Measurements from ENCODE around the gene SYNJ1.
"Not testable (repeated sequence)": the region's sequence is repeated elsewhere in the genome, so short reads cannot be mapped to it uniquely, and the experiment has no call there.

The SYNJ1 gene, protein sequence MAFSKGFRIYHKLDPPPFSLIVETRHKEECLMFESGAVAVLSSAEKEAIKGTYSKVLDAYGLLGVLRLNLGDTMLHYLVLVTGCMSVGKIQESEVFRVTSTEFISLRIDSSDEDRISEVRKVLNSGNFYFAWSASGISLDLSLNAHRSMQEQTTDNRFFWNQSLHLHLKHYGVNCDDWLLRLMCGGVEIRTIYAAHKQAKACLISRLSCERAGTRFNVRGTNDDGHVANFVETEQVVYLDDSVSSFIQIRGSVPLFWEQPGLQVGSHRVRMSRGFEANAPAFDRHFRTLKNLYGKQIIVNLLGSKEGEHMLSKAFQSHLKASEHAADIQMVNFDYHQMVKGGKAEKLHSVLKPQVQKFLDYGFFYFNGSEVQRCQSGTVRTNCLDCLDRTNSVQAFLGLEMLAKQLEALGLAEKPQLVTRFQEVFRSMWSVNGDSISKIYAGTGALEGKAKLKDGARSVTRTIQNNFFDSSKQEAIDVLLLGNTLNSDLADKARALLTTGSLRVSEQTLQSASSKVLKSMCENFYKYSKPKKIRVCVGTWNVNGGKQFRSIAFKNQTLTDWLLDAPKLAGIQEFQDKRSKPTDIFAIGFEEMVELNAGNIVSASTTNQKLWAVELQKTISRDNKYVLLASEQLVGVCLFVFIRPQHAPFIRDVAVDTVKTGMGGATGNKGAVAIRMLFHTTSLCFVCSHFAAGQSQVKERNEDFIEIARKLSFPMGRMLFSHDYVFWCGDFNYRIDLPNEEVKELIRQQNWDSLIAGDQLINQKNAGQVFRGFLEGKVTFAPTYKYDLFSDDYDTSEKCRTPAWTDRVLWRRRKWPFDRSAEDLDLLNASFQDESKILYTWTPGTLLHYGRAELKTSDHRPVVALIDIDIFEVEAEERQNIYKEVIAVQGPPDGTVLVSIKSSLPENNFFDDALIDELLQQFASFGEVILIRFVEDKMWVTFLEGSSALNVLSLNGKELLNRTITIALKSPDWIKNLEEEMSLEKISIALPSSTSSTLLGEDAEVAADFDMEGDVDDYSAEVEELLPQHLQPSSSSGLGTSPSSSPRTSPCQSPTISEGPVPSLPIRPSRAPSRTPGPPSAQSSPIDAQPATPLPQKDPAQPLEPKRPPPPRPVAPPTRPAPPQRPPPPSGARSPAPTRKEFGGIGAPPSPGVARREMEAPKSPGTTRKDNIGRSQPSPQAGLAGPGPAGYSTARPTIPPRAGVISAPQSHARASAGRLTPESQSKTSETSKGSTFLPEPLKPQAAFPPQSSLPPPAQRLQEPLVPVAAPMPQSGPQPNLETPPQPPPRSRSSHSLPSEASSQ (N-terminal part only)

DNA sequence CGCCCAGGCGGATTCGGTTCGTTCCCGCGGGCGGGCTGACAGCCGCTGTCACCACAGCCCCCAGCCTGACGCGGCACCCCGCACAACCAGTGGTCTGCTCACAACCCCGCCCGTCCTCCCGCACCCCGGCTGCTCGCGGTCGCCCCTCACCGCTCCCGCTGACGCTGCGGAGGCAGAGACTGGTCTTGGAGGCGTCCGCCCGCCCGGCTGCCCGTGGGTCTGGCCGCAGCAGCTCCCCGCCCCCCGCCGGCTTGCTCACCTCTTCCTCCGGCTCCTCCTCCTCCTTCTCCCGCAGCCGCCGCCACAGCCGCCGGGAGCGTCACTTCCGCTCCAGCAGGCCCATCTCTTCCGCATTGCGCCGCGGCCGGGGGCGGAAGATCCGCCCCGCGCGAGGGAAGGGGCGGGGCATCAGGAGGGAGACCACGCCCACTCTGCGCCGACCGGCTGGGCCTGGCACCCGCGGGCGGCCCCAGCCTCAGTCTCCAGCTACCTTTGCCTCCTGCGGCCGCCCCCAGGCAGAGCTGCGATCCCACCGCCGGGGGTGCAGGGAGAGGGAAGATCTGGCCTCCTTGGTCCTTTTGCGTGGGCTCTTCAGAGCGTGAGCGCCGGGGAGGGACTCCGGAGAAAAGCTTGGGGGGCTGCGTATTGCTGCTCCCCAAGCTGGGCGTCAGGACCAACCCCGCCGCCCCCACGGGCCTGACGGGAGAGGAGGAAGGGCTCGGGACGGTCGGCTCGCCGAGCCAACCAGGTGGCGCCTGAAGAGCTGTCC, at the start of gene SYNJ1:
Gene SYNJ1, minus strand, starts transcription at position 327 of the 769 bp plus-strand sequence. CDS start 1,118 bp downstream, outside the sequence.
- H3K9ac ChIP-seq (ENCODE audit: low read depth, low read length): peak within 1 kb of the TSS; percentile 93; the same call in 1 of the 2 replicates
- no peaks in the 10 kb centered on the region for H3K36me3 ChIP-seq (ENCODE audit: insufficient read depth, low read length)
- H3K4me1 ChIP-seq (ENCODE audit: insufficient read depth, low read length): no peaks in the 10 kb centered on the region
- H3K9me3 ChIP-seq (ENCODE audit: control insufficient read depth, insufficient read depth, low read length): no peaks in the 10 kb centered on the region

DNA sequence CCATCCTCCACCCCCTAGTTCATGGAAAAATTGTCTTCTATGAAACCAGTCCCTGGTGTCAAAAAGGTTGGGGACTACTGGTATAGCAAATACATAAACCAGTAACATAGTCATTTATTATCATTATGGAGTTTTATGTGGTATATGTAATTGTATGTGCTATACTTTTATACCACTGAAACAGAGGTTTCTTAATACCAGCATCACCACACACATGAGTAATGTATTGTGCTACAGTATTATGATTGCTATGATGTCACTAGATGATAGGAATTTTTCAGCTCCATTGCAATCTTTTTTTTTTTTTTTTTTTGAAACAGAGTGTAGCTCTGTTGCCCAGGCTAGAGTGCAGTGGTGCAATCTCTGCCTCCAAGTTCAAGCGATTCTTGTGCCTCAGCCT, 49.5 kb upstream of the SYNJ1 start:
- Histone ChIP-seq H3K9ac (ENCODE audit: low read depth, low read length) (no peak overlapping the region), H3K9me3 (ENCODE audit: control insufficient read depth, insufficient read depth, low read length) (no peaks in the 10 kb centered on the region), H3K36me3 (ENCODE audit: insufficient read depth, low read length) (no peaks in the 10 kb centered on the region), H3K4me1 (ENCODE audit: insufficient read depth, low read length) (no peaks in the 10 kb centered on the region)

DNA sequence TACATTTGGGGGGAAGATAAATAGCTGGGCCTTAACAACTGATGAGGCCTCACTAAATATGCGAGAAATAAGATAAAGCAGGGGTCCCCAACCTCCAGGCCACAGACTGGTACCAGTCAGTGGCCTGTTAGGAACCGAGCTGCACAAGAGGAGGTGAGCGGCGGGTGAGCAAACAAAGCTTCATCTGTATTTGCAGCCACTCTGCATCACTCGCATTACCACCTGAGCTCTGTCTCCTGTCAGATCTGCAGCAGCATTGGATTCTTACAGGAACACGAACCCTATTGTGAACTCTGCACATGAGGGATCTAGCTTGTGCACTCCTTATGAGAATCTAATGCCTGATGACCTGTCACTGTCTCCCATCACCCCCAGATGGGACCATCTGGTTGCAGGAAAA, 48.9 kb upstream of the SYNJ1 start:
- Histone ChIP-seq H3K4me1 (ENCODE audit: insufficient read depth, low read length) (no peaks in the 10 kb centered on the region), H3K9me3 (ENCODE audit: control insufficient read depth, insufficient read depth, low read length) (no peaks in the 10 kb centered on the region), H3K9ac (ENCODE audit: low read depth, low read length) (no peak overlapping the region), H3K36me3 (ENCODE audit: insufficient read depth, low read length) (no peaks in the 10 kb centered on the region)

DNA sequence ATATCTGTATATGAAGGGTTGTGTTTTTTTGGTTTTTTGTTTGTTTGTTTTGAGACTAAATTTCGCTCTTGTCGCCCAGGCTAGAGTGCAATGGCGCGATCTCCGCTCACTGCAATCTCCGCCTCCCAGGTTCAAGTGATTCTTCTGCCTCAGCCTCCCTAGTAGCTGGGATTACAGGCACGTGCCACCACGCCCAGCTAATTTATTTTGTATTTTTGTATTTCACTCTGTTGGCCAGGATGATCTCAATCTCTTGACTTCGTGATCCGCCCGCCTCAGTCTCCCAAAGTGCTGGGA, 45.2 kb upstream of the SYNJ1 start:
- peak overlapping the region; percentile 75; the same call in 1 of the 2 replicates for H3K9ac ChIP-seq (ENCODE audit: low read depth, low read length)
- H3K9me3 ChIP-seq (ENCODE audit: control insufficient read depth, insufficient read depth, low read length); H3K4me1 ChIP-seq (ENCODE audit: insufficient read depth, low read length); H3K36me3 ChIP-seq (ENCODE audit: insufficient read depth, low read length): not testable (repeated sequence)

DNA sequence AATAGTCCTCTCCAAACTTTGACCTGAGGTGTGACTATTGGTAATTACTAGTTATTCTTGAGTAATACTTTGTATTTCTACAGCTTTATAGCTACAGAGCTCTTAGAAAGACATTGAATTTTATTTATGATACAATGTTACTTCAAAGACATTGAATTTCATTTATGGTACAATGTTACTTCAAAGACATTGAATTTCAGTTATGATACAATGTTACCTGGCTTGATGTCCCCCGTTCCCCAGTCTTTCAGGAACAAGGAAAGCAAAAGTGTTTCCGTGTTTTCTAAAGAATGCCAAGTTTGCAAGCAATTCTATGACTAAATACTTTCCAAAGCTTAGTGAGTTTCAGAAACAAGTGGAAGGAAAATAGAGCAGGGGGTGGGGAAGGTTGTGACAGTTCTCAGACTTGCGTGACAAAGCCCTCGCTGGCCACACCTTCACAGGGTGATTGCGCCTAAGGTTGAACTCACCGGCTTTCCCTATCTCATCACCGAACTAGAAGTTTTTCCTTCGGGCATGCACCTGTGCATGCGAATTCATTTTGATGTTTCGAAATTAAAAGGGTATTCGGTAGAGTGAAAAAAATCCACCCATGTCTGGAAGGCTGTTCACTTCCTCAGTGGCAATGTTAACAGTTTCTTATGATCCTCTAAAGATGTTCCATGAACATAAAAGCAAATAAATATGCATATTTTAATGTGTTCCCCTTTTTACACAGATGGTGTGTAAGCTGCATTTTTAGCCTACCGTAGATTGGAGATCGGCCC, 44.7 kb upstream of the SYNJ1 start:
- Histone ChIP-seq H3K9ac (ENCODE audit: low read depth, low read length) (peak overlapping the region; percentile 75), H3K4me1 (ENCODE audit: insufficient read depth, low read length) (no peaks in the 10 kb centered on the region), H3K9me3 (ENCODE audit: control insufficient read depth, insufficient read depth, low read length) (no peaks in the 10 kb centered on the region; the same call in 1 of the 2 replicates), H3K36me3 (ENCODE audit: insufficient read depth, low read length) (peaks cover 4% of the 10 kb centered on the region; the same call in 1 of the 2 replicates)

DNA sequence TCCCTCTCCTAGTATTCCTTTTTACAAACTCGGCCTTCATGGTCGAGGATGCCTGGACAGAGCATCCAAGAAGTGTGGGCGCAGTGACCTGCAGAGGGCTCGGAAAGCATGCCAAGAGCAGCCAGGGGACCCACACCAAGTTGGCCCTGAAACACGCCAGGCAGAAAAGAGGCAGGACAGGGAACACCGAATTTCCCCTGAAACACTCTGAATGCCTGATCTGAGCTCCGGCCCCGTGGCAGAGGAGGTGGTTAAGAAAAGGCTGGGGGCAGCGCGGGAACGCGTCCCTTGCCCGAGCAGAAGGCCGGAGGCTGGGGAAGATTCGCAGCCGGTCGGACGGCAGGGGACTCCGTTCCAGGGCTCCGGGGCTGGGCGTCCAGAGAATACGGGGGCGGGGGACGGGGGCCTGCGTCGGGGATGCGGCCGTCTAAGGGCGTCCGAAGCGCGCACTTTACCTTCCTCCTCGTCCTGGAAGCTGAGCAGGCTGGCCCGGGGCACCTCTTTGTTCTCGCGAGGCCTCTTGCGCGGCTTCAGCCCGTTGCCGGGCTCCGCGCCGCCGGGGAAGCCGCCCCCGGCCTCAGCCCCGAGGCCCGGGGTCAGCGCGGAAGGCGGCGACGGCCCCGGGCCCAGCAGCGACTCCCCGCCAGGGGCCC, 43.2 kb upstream of the SYNJ1 start:
- Histone ChIP-seq H3K9me3 (ENCODE audit: control insufficient read depth, insufficient read depth, low read length) (no peaks in the 10 kb centered on the region; the same call in 1 of the 2 replicates), H3K9ac (ENCODE audit: low read depth, low read length) (peak overlapping the region; percentile 100), H3K4me1 (ENCODE audit: insufficient read depth, low read length) (no peaks in the 10 kb centered on the region), H3K36me3 (ENCODE audit: insufficient read depth, low read length) (peaks cover 14% of the 10 kb centered on the region)

DNA sequence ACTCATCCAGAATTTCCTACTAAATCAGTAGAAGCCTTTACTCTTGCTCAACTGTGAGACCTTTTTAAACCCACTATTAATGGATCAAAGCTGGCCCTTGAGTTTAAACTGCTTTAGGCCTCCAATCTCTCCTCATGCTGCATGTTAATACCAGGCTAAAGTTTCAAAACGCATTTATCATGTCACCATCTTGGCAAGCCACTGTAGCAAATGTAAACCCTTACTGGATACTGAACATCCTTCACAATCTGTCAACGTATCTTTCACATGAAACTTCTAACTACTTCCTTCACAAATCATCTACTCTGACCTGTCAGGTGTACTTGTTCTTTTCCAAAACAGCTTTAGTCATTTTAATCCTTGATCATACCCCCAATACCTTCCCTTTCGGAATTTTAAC, 40.7 kb upstream of the SYNJ1 start:
- Histone ChIP-seq H3K9me3 (ENCODE audit: control insufficient read depth, insufficient read depth, low read length) (no peaks in the 10 kb centered on the region; the same call in 1 of the 2 replicates), H3K9ac (ENCODE audit: low read depth, low read length) (no peak overlapping the region; the same call in 1 of the 2 replicates), H3K36me3 (ENCODE audit: insufficient read depth, low read length) (peaks cover 15% of the 10 kb centered on the region), H3K4me1 (ENCODE audit: insufficient read depth, low read length) (no peaks in the 10 kb centered on the region)

DNA sequence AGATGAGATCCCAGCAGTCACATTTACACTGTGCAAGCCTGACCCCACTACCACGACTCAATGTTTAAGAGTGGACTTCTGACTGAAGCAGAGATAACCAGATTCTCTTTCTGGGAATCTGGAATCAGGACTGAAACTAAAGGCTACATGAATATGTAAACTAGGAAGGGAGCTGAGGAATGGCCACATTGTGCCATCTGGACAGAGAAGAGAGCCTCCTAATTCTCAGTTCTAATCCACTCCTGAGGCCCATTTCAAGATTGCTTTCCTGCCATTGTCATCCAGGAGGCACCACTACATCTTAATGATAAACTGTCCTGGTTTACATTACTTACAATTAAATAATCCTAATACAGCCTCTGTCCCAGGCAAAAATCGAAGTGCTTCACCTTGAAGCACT, 37.2 kb upstream of the SYNJ1 start:
- Histone ChIP-seq H3K4me1 (ENCODE audit: insufficient read depth, low read length) (no peaks in the 10 kb centered on the region), H3K9me3 (ENCODE audit: control insufficient read depth, insufficient read depth, low read length) (no peaks in the 10 kb centered on the region; the same call in 1 of the 2 replicates), H3K9ac (ENCODE audit: low read depth, low read length) (no peak overlapping the region), H3K36me3 (ENCODE audit: insufficient read depth, low read length) (peaks cover 36% of the 10 kb centered on the region)

DNA sequence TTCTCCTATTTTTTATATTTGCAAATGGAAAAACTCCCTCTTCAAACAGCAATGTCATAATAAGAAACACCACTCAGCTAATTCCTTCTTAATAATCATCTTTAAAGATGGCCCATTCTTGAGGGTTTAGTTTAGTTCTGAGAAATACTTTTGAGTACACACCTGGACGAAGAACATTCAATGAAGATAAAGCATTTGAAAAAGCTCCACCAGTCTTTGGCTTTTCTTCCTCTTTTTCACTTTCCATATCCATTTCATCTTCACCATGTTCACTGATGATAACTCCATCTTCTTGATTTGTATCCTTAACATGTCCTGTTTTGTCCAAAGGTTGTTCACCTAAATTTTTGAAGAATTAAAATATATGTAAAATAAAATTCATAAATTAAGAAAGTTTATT, 36.4 kb upstream of the SYNJ1 start:
- H3K9me3 ChIP-seq (ENCODE audit: control insufficient read depth, insufficient read depth, low read length): no peaks in the 10 kb centered on the region; the same call in 1 of the 2 replicates
- no peak overlapping the region for H3K9ac ChIP-seq (ENCODE audit: low read depth, low read length)
- peaks cover 44% of the 10 kb centered on the region for H3K36me3 ChIP-seq (ENCODE audit: insufficient read depth, low read length)
- H3K4me1 ChIP-seq (ENCODE audit: insufficient read depth, low read length): no peaks in the 10 kb centered on the region

DNA sequence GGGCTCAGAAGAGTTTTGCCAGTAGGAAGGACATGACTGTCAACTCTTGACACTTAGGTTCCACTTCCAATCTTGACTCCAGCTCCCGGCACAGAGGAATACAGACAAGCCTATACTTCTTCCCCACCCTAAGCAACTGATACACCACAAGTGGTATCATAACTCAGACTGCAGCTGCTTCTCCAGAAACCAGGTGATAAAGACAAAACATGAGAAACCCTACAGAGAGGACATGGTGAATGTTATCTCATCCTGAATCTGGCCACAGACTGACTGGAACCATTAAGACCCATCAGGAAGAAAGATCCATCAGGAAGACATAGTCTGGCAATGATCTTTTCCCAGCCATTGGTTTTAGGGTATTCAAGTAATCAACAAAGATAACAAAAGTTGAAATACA, 30.0 kb upstream of the SYNJ1 start:
- 0 out of 2 replicates have a peak, but pooled peaks cover 6% of the 10 kb centered on the region for H3K4me1 ChIP-seq (ENCODE audit: insufficient read depth, low read length)
- no peak overlapping the region for H3K9ac ChIP-seq (ENCODE audit: low read depth, low read length)
- H3K36me3 ChIP-seq (ENCODE audit: insufficient read depth, low read length): peaks cover 38% of the 10 kb centered on the region
- H3K9me3 ChIP-seq (ENCODE audit: control insufficient read depth, insufficient read depth, low read length): no peaks in the 10 kb centered on the region

DNA sequence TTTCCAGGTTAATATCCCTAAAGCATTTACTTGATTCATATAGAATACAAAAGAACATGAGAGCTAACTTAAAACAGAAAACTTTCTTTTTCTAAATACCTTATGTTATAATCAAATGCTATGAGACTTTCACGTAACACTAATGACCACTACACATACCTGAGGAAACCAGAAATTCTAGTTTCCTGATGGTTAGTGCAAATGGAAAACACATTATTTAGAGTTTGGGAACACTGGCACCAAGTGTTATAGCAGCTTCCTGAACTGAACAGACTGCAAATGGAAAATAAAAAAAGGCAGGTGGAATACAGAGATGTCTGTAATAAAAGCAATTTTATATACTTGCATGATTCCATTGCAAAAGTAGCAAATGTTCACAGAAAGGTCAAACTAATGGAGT, 28.3 kb upstream of the SYNJ1 start:
- no peaks in the 10 kb centered on the region for H3K9me3 ChIP-seq (ENCODE audit: control insufficient read depth, insufficient read depth, low read length)
- H3K4me1 ChIP-seq (ENCODE audit: insufficient read depth, low read length): 0 out of 2 replicates have a peak, but pooled peaks cover 6% of the 10 kb centered on the region
- H3K9ac ChIP-seq (ENCODE audit: low read depth, low read length): no peak overlapping the region
- peaks cover 31% of the 10 kb centered on the region for H3K36me3 ChIP-seq (ENCODE audit: insufficient read depth, low read length)

DNA sequence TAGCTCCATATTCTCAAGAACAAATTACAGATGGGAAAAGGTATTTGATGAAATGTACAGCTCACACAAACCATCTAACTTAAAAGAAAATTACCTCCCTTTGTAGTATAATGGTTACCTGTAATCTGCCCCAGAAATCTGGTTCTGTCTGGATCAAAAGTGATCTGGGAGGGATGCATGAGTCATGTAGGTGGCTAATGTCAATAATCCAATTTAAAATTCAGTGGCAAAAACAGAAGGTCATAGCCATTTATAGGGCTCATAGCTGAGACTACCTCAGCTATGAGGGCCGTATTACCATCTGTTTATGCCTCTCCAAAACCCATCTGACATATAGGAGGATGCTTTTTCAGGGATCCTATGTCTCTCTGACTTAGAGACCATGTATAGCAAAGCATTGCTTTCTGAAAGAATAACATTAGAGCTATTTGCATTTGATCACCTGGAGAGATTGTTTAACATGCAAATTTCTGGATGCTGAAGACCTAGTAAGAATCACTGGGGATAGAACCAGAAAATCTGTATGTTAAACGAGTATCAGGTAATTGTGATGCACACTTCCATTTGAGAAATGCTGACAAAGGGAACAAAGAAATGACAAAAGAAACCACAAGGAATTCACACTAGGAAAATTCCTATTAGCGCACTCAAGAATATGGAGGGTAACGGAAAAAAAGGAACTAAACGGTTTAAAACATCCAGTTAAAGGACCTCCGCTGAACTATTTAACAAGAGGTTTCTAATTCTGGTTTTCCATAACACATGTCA, 26.2 kb upstream of the SYNJ1 start:
- Histone ChIP-seq H3K9ac (ENCODE audit: low read depth, low read length) (no peak overlapping the region), H3K36me3 (ENCODE audit: insufficient read depth, low read length) (peaks cover 32% of the 10 kb centered on the region), H3K9me3 (ENCODE audit: control insufficient read depth, insufficient read depth, low read length) (no peaks in the 10 kb centered on the region), H3K4me1 (ENCODE audit: insufficient read depth, low read length) (0 out of 2 replicates have a peak, but pooled peaks cover 6% of the 10 kb centered on the region)

All from ES-I3 (cell line).